WTC11 (cell line): ENCODE measurements around the gene HSP90AB1. TPM values are rescaled to one million over a fixed set of nuclear protein-coding genes. Genes with fewer than 3 reads are reported as not detected.

ENCODE experiments used
- ATAC-seq: fragments of 200-7000 bp; cut with Tn5 transposase; 2 replicates; pipeline ENCODE4 v1.10.0; 2021; ENCODE audit warnings: mild to moderate bottlenecking, moderate library complexity
- CTCF ChIA-PET: fragments of 300-600 bp; sonication (Branson Sonifier 250); formaldehyde crosslinking; loops from one replicate; lab custom pipeline; 2021; ENCODE audit warnings: antibody characterized with exemption; lab: Charles Lee
- POLR2A ChIA-PET: fragments of 350-600 bp; sonication (Branson Sonifier 250); formaldehyde crosslinking; loops from one replicate; lab custom pipeline; 2021; ENCODE audit warnings: antibody characterized with exemption; lab: Charles Lee
- DNase-seq: peaks from one replicate; pipeline ENCODE4 v3.0.0; 2021; ENCODE audit warnings: low spot score
- H3K27ac Mint-ChIP-seq: 2 replicates; pipeline ENCODE4 v1.8.0; 2021; ENCODE audit warnings: mixed read lengths
- H3K27me3 Mint-ChIP-seq: 2 replicates; pipeline ENCODE4 v1.8.0; 2021; ENCODE audit warnings: low read depth, mild to moderate bottlenecking, moderate library complexity, mixed read lengths
- H3K36me3 Mint-ChIP-seq: 2 replicates; pipeline ENCODE4 v1.8.0; 2021; ENCODE audit warnings: mixed read lengths
- H3K4me1 Mint-ChIP-seq: 2 replicates; pipeline ENCODE4 v1.8.0; 2022; ENCODE audit warnings: mixed read lengths
- H3K4me3 Mint-ChIP-seq: 2 replicates; pipeline ENCODE4 v1.8.0; 2021; ENCODE audit warnings: mild to moderate bottlenecking, moderate library complexity, mixed read lengths
- H3K9me3 Mint-ChIP-seq: 2 replicates; pipeline ENCODE4 v1.8.0; 2021; ENCODE audit warnings: mixed read lengths
- EMX1 ChIP-seq: fragments of 250-450 bp; sonication (Bioruptor Pico); IDR thresholded peaks from 2 replicates; pipeline ENCODE4 v1.8.0; 2021; ENCODE audit warnings: mild to moderate bottlenecking
- FOXK1 ChIP-seq: sonication (generic); formaldehyde crosslinking; IDR thresholded peaks from 2 replicates; pipeline ENCODE4 v1.8.0; 2022; ENCODE audit warnings: mild to moderate bottlenecking, moderate library complexity, missing genetic modification reagents
- HMGXB4 ChIP-seq: sonication (generic); formaldehyde crosslinking; IDR thresholded peaks from 2 replicates; pipeline ENCODE4 v1.8.1; 2023; ENCODE audit warnings: mild to moderate bottlenecking, moderate library complexity, missing genetic modification reagents
- IRF1 ChIP-seq: sonication (generic); formaldehyde crosslinking; IDR thresholded peaks from 2 replicates; pipeline ENCODE4 v1.8.0; 2023; ENCODE audit warnings: missing genetic modification reagents
- MXD4 ChIP-seq: fragments of 250-450 bp; sonication (Bioruptor Pico); IDR thresholded peaks from 2 replicates; pipeline ENCODE4 v1.8.0; 2021; ENCODE audit warnings: mild to moderate bottlenecking, moderate library complexity, borderline replicate concordance
- NFE2L1 ChIP-seq: sonication (generic); formaldehyde crosslinking; IDR thresholded peaks from 2 replicates; pipeline ENCODE4 v1.8.1; 2023; ENCODE audit warnings: missing genetic modification reagents
- NR3C1 ChIP-seq: sonication (generic); formaldehyde crosslinking; conservative IDR thresholded peaks from 2 replicates; pipeline ENCODE4 v1.8.1; 2023; ENCODE audit warnings: low read depth, mild to moderate bottlenecking, missing genetic modification reagents
- PRDM15 ChIP-seq: sonication (generic); formaldehyde crosslinking; IDR thresholded peaks from 2 replicates; pipeline ENCODE4 v1.8.0; 2022; ENCODE audit warnings: missing genetic modification reagents
- SMAD4 ChIP-seq: sonication (generic); formaldehyde crosslinking; IDR thresholded peaks from 2 replicates; pipeline ENCODE4 v1.8.0; 2022; ENCODE audit warnings: mild to moderate bottlenecking, missing genetic modification reagents
- STAT6 ChIP-seq: sonication (generic); formaldehyde crosslinking; conservative IDR thresholded peaks from 2 replicates; pipeline ENCODE4 v1.8.1; 2023; ENCODE audit warnings: mild to moderate bottlenecking, low read depth, missing genetic modification reagents, moderate library complexity
- ZNF416 ChIP-seq: fragments of 250-450 bp; sonication (Bioruptor Pico); IDR thresholded peaks from 2 replicates; pipeline ENCODE4 v1.9.0; 2021; ENCODE audit warnings: mild to moderate bottlenecking, inconsistent platforms
- ZNF532 ChIP-seq: fragments of 250-450 bp; sonication (Bioruptor Pico); IDR thresholded peaks from 2 replicates; pipeline ENCODE4 v1.9.0; 2021; ENCODE audit warnings: mild to moderate bottlenecking, borderline replicate concordance
- ZNF671 ChIP-seq: fragments of 250-450 bp; sonication (Bioruptor Pico); IDR thresholded peaks from 2 replicates; pipeline ENCODE4 v1.8.0; 2021; ENCODE audit warnings: mild to moderate bottlenecking
- total RNA-seq: library from RNA; stranded (reverse); gene quantifications from 3 replicates; pipeline ENCODE4 v1.2.3, GENCODE V29; 2021
- TF ChIP-seq, protein P1 (sequence below): sonication (generic); formaldehyde crosslinking; IDR thresholded peaks from 2 replicates; pipeline ENCODE4 v1.8.1; 2023; ENCODE audit warnings: mild to moderate bottlenecking, missing genetic modification reagents, borderline replicate concordance
- TF ChIP-seq, protein P2 (sequence below): sonication (generic); formaldehyde crosslinking; IDR thresholded peaks from 2 replicates; pipeline ENCODE4 v1.8.1; 2022; ENCODE audit warnings: low read depth, missing genetic modification reagents, borderline replicate concordance

HSP90AB1 gene
- total RNA-seq, 1 experiment from 2014 or later = 2,171 TPM

DNA sequence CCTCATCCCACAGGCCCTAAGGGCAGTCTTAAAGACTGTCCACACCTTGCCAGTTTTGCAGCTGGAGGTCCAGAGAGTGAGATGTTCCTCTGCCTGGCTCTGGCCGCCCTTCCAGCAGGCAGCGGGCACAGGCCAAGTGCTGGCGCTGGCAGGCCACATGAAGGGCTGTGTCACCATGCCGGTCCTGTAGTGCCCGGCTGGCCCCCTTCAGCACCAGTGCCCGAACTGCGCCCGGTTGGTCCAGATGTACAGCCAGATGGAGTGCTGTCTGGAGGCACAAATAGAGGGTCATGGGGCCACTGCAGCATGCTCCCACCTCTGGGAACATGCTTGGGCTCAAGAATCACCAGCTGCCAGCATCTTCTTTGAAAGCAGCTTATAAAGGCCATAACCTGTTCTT lies 14.7 kb downstream of the HSP90AB1 start (continued):
- no peak for TF ChIP-seq ZNF532 (CRISPR knock-in tag)
- TF ChIP-seq PRDM15 (CRISPR knock-in tag) = no peak
- TF ChIP-seq, protein P1, sequence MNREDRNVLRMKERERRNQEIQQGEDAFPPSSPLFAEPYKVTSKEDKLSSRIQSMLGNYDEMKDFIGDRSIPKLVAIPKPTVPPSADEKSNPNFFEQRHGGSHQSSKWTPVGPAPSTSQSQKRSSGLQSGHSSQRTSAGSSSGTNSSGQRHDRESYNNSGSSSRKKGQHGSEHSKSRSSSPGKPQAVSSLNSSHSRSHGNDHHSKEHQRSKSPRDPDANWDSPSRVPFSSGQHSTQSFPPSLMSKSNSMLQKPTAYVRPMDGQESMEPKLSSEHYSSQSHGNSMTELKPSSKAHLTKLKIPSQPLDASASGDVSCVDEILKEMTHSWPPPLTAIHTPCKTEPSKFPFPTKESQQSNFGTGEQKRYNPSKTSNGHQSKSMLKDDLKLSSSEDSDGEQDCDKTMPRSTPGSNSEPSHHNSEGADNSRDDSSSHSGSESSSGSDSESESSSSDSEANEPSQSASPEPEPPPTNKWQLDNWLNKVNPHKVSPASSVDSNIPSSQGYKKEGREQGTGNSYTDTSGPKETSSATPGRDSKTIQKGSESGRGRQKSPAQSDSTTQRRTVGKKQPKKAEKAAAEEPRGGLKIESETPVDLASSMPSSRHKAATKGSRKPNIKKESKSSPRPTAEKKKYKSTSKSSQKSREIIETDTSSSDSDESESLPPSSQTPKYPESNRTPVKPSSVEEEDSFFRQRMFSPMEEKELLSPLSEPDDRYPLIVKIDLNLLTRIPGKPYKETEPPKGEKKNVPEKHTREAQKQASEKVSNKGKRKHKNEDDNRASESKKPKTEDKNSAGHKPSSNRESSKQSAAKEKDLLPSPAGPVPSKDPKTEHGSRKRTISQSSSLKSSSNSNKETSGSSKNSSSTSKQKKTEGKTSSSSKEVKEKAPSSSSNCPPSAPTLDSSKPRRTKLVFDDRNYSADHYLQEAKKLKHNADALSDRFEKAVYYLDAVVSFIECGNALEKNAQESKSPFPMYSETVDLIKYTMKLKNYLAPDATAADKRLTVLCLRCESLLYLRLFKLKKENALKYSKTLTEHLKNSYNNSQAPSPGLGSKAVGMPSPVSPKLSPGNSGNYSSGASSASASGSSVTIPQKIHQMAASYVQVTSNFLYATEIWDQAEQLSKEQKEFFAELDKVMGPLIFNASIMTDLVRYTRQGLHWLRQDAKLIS (CRISPR knock-in tag) = no peak
- no peak for TF ChIP-seq EMX1 (CRISPR knock-in tag)
- no peak for TF ChIP-seq HMGXB4 (CRISPR knock-in tag)

DNA sequence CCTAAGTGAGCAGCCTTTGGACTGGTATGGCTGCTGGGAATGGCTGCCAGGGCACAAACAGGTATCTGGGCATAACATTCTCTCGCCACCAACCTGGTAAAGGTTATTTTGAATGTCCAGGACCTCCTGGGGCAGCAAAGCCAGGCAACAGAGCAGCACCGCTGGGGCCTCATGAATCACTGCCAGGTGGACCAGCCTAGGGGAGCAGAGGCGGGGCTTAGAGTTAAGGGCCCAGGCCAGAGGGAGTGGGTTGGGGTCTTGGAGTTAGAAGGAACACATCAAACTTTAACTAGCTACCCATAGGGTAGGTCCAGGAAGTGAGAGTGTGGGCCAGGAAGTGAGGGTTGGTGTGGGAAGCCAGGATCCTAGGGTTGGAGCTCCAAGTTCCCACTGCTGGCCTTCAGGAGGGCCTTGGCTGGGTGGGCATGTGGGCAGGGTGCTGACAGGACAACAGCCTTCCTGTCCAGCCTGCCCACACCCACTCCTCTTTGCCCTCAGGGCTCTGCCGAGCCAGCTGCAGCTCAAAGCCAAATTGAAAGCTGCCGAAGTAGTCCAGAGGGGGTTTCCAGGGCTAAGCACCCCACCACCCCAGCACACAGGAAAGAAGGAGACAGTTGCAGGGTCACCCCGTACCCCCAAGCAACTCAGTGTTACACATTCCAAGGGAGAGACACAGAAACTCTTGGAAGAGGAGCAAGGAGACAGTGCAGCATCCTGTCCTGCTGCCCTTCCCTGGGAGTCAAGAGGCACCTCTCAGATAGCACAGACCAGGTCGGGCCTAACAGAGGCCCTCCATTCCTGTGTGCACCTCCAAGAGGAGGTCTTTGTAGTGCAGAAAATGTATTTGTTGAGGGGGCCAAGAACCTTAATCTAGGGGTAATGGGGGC lies 15.8 kb downstream of the HSP90AB1 start:
- ChIA-PET POLR2A (interaction anchor here (1.2 kb wide), 1 partner anchor 16 kb away, joined by 3 read pairs; the partner anchor contains the start of gene HSP90AB1), CTCF (interaction anchor here (0.6 to 1.7 kb wide), 3 partner anchors 42 to 1275 kb away, joined by 3 to 6 read pairs (median 4); no protein-coding TSS in a partner anchor)
- peak overlapping the region; percentile 95 for H3K4me3 Mint-ChIP-seq
- H3K9me3 Mint-ChIP-seq = no peaks in the 10 kb centered on the region
- peaks cover 9% of the 10 kb centered on the region for H3K27me3 Mint-ChIP-seq
- H3K4me1 Mint-ChIP-seq = peaks cover 32% of the 10 kb centered on the region
- DNase-seq (no peak), ATAC-seq (no peak)
- H3K27ac Mint-ChIP-seq = no peak overlapping the region
- H3K36me3 Mint-ChIP-seq = peaks cover 4% of the 10 kb centered on the region; the same call in 1 of the 2 replicates
- TF ChIP-seq ZNF416 = no peak
- TF ChIP-seq ZNF671 (CRISPR knock-in tag) = no peak
- no peak for TF ChIP-seq MXD4 (CRISPR knock-in tag)
- no peak for TF ChIP-seq SMAD4 (CRISPR knock-in tag)
- no peak for TF ChIP-seq NFE2L1 (CRISPR knock-in tag)
- no peak for TF ChIP-seq STAT6 (CRISPR knock-in tag)
- no peak for TF ChIP-seq FOXK1
- TF ChIP-seq, protein P2, sequence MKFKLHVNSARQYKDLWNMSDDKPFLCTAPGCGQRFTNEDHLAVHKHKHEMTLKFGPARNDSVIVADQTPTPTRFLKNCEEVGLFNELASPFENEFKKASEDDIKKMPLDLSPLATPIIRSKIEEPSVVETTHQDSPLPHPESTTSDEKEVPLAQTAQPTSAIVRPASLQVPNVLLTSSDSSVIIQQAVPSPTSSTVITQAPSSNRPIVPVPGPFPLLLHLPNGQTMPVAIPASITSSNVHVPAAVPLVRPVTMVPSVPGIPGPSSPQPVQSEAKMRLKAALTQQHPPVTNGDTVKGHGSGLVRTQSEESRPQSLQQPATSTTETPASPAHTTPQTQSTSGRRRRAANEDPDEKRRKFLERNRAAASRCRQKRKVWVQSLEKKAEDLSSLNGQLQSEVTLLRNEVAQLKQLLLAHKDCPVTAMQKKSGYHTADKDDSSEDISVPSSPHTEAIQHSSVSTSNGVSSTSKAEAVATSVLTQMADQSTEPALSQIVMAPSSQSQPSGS (CRISPR knock-in tag) = no peak
- TF ChIP-seq IRF1 (CRISPR knock-in tag) = no peak
- TF ChIP-seq NR3C1 = no peak
